ENCODE measurements around the gene KLK11.

- TF ChIP-seq POLR2A (IDR thresholded peaks at IDR 0.05; ENCODE audit: low read depth, low read length): no peak
- TF ChIP-seq CTCF (IDR thresholded peaks at IDR 0.05; ENCODE audit: extremely low read depth in 1 of 2, insufficient read depth in 1 of 2, low read depth in 1 of 2, low read length in 2 of 2): no peak
- no peak for TF ChIP-seq MAX (IDR thresholded peaks at IDR 0.05; ENCODE audit: insufficient read depth, insufficient read length)
- no peak for TF ChIP-seq POLR2AphosphoS5 (IDR thresholded peaks at IDR 0.05; ENCODE audit: insufficient read depth, low read depth, low read length)
These were observed 13.7 kb upstream of the KLK11 start for GRCh38 chr19:51040151-51040550.
